Measurements from ENCODE around the gene RBM15B.
"Not testable (repeated sequence)": the region's sequence is repeated elsewhere in the genome, so short reads cannot be mapped to it uniquely, and the experiment has no call there.

The RBM15B gene

GRCh38 chr3:51358981-51359380 is 32.1 kb upstream of the RBM15B start:
- H3K27me3 ChIP-seq (ENCODE audit: control insufficient read depth in 1 of 2, insufficient read depth in 2 of 2, low read length in 2 of 2), result no peaks in the 10 kb centered on the region
- no peaks in the 10 kb centered on the region for H3K9me3 ChIP-seq (ENCODE audit: control insufficient read depth in 1 of 2, low read length in 2 of 2)
- no peaks in the 10 kb centered on the region for H3K36me3 ChIP-seq (ENCODE audit: control insufficient read depth in 1 of 2, insufficient read depth in 2 of 2, low read length in 2 of 2)
- no peaks in the 10 kb centered on the region for H3K4me1 ChIP-seq (ENCODE audit: control insufficient read depth in 1 of 2, insufficient read depth in 2 of 2, low read length in 2 of 2)
- no peak overlapping the region for H3K27ac ChIP-seq (ENCODE audit: low read depth, low read length)
- H3K4me3 ChIP-seq (ENCODE audit: low read depth in 1 of 2, low read length in 2 of 2), result no peak overlapping the region
- no peak overlapping the region for H3K9ac ChIP-seq (ENCODE audit: low read depth in 1 of 2, low read length in 2 of 2)

GRCh38 chr3:51360806-51361205 is 30.3 kb upstream of the RBM15B start:
- Histone ChIP-seq H3K27ac (ENCODE audit: low read depth, low read length) (no peak overlapping the region), H3K36me3 (ENCODE audit: control insufficient read depth in 1 of 2, insufficient read depth in 2 of 2, low read length in 2 of 2) (no peaks in the 10 kb centered on the region), H3K9ac (ENCODE audit: low read depth in 1 of 2, low read length in 2 of 2) (no peak overlapping the region), H3K4me3 (ENCODE audit: low read depth in 1 of 2, low read length in 2 of 2) (no peak overlapping the region), H3K4me1 (ENCODE audit: control insufficient read depth in 1 of 2, insufficient read depth in 2 of 2, low read length in 2 of 2) (no peaks in the 10 kb centered on the region), H3K27me3 (ENCODE audit: control insufficient read depth in 1 of 2, insufficient read depth in 2 of 2, low read length in 2 of 2) (no peaks in the 10 kb centered on the region), H3K9me3 (ENCODE audit: control insufficient read depth in 1 of 2, low read length in 2 of 2) (no peaks in the 10 kb centered on the region)

GRCh38 chr3:51361746-51362145 is 29.3 kb upstream of the RBM15B start:
- Histone ChIP-seq H3K4me1 (ENCODE audit: control insufficient read depth in 1 of 2, insufficient read depth in 2 of 2, low read length in 2 of 2) (no peaks in the 10 kb centered on the region), H3K27ac (ENCODE audit: low read depth, low read length) (no peak overlapping the region), H3K4me3 (ENCODE audit: low read depth in 1 of 2, low read length in 2 of 2) (no peak overlapping the region), H3K36me3 (ENCODE audit: control insufficient read depth in 1 of 2, insufficient read depth in 2 of 2, low read length in 2 of 2) (no peaks in the 10 kb centered on the region), H3K9ac (ENCODE audit: low read depth in 1 of 2, low read length in 2 of 2) (no peak overlapping the region), H3K27me3 (ENCODE audit: control insufficient read depth in 1 of 2, insufficient read depth in 2 of 2, low read length in 2 of 2) (no peaks in the 10 kb centered on the region), H3K9me3 (ENCODE audit: control insufficient read depth in 1 of 2, low read length in 2 of 2) (no peaks in the 10 kb centered on the region)

GRCh38 chr3:51362476-51362875 is 28.6 kb upstream of the RBM15B start:
- Histone ChIP-seq H3K4me3 (ENCODE audit: low read depth in 1 of 2, low read length in 2 of 2) (no peak overlapping the region), H3K9me3 (ENCODE audit: control insufficient read depth in 1 of 2, low read length in 2 of 2) (no peaks in the 10 kb centered on the region), H3K9ac (ENCODE audit: low read depth in 1 of 2, low read length in 2 of 2) (no peak overlapping the region), H3K36me3 (ENCODE audit: control insufficient read depth in 1 of 2, insufficient read depth in 2 of 2, low read length in 2 of 2) (no peaks in the 10 kb centered on the region), H3K4me1 (ENCODE audit: control insufficient read depth in 1 of 2, insufficient read depth in 2 of 2, low read length in 2 of 2) (no peaks in the 10 kb centered on the region), H3K27ac (ENCODE audit: low read depth, low read length) (no peak overlapping the region), H3K27me3 (ENCODE audit: control insufficient read depth in 1 of 2, insufficient read depth in 2 of 2, low read length in 2 of 2) (no peaks in the 10 kb centered on the region)

- H3K9me3 ChIP-seq (ENCODE audit: control insufficient read depth in 1 of 2, low read length in 2 of 2); H3K27me3 ChIP-seq (ENCODE audit: control insufficient read depth in 1 of 2, insufficient read depth in 2 of 2, low read length in 2 of 2); H3K27ac ChIP-seq (ENCODE audit: low read depth, low read length): not testable (repeated sequence)
Measured at GRCh38 chr3:51368276-51368675, 22.8 kb upstream of the RBM15B start.

GRCh38 chr3:51371943-51372557 is 19.0 kb upstream of the RBM15B start:
- Histone ChIP-seq H3K9me3 (ENCODE audit: control insufficient read depth in 1 of 2, low read length in 2 of 2) (no peaks in the 10 kb centered on the region), H3K9ac (ENCODE audit: low read depth in 1 of 2, low read length in 2 of 2) (no peak overlapping the region), H3K36me3 (ENCODE audit: control insufficient read depth in 1 of 2, insufficient read depth in 2 of 2, low read length in 2 of 2) (no peaks in the 10 kb centered on the region), H3K4me3 (ENCODE audit: low read depth in 1 of 2, low read length in 2 of 2) (no peak overlapping the region), H3K4me1 (ENCODE audit: control insufficient read depth in 1 of 2, insufficient read depth in 2 of 2, low read length in 2 of 2) (no peaks in the 10 kb centered on the region), H3K27me3 (ENCODE audit: control insufficient read depth in 1 of 2, insufficient read depth in 2 of 2, low read length in 2 of 2) (peaks cover 0 to 17% of the 10 kb centered on the region in 2 donors), H3K27ac (ENCODE audit: low read depth, low read length) (no peak overlapping the region)

More at GRCh38 chr3:51368276-51368675, 22.8 kb upstream of the RBM15B start:
- not testable (repeated sequence) for H3K36me3 ChIP-seq (ENCODE audit: control insufficient read depth in 1 of 2, insufficient read depth in 2 of 2, low read length in 2 of 2); H3K9ac ChIP-seq (ENCODE audit: low read depth in 1 of 2, low read length in 2 of 2); H3K4me3 ChIP-seq (ENCODE audit: low read depth in 1 of 2, low read length in 2 of 2); H3K4me1 ChIP-seq (ENCODE audit: control insufficient read depth in 1 of 2, insufficient read depth in 2 of 2, low read length in 2 of 2)

- H3K27ac ChIP-seq (ENCODE audit: low read depth, low read length), result no peak overlapping the region
Measured at GRCh38 chr3:51373658-51374421, 17.2 kb upstream of the RBM15B start.

GRCh38 chr3:51374456-51374855 is 16.6 kb upstream of the RBM15B start:
- Histone ChIP-seq H3K4me1 (ENCODE audit: control insufficient read depth in 1 of 2, insufficient read depth in 2 of 2, low read length in 2 of 2) (no peaks in the 10 kb centered on the region), H3K9ac (ENCODE audit: low read depth in 1 of 2, low read length in 2 of 2) (no peak overlapping the region), H3K9me3 (ENCODE audit: control insufficient read depth in 1 of 2, low read length in 2 of 2) (no peaks in the 10 kb centered on the region), H3K4me3 (ENCODE audit: low read depth in 1 of 2, low read length in 2 of 2) (no peak overlapping the region), H3K36me3 (ENCODE audit: control insufficient read depth in 1 of 2, insufficient read depth in 2 of 2, low read length in 2 of 2) (no peaks in the 10 kb centered on the region), H3K27ac (ENCODE audit: low read depth, low read length) (no peak overlapping the region), H3K27me3 (ENCODE audit: control insufficient read depth in 1 of 2, insufficient read depth in 2 of 2, low read length in 2 of 2) (peaks cover 0 to 15% of the 10 kb centered on the region in 2 donors)

More at GRCh38 chr3:51373658-51374421, 17.2 kb upstream of the RBM15B start:
- H3K4me3 ChIP-seq (ENCODE audit: low read depth in 1 of 2, low read length in 2 of 2), result no peak overlapping the region
- H3K4me1 ChIP-seq (ENCODE audit: control insufficient read depth in 1 of 2, insufficient read depth in 2 of 2, low read length in 2 of 2), result no peaks in the 10 kb centered on the region
- H3K27me3 ChIP-seq (ENCODE audit: control insufficient read depth in 1 of 2, insufficient read depth in 2 of 2, low read length in 2 of 2), result peaks cover 0 to 15% of the 10 kb centered on the region in 2 donors
- no peaks in the 10 kb centered on the region for H3K9me3 ChIP-seq (ENCODE audit: control insufficient read depth in 1 of 2, low read length in 2 of 2)
- no peaks in the 10 kb centered on the region for H3K36me3 ChIP-seq (ENCODE audit: control insufficient read depth in 1 of 2, insufficient read depth in 2 of 2, low read length in 2 of 2)
- no peak overlapping the region for H3K9ac ChIP-seq (ENCODE audit: low read depth in 1 of 2, low read length in 2 of 2)

GRCh38 chr3:51375136-51375535 is 15.9 kb upstream of the RBM15B start:
- H3K27me3 ChIP-seq (ENCODE audit: control insufficient read depth in 1 of 2, insufficient read depth in 2 of 2, low read length in 2 of 2), result peaks cover 0 to 15% of the 10 kb centered on the region in 2 donors
- H3K27ac ChIP-seq (ENCODE audit: low read depth, low read length), result no peak overlapping the region
- no peaks in the 10 kb centered on the region for H3K4me1 ChIP-seq (ENCODE audit: control insufficient read depth in 1 of 2, insufficient read depth in 2 of 2, low read length in 2 of 2)
- no peak overlapping the region for H3K9ac ChIP-seq (ENCODE audit: low read depth in 1 of 2, low read length in 2 of 2)
- no peaks in the 10 kb centered on the region for H3K9me3 ChIP-seq (ENCODE audit: control insufficient read depth in 1 of 2, low read length in 2 of 2)
- H3K4me3 ChIP-seq (ENCODE audit: low read depth in 1 of 2, low read length in 2 of 2), result no peak overlapping the region
- H3K36me3 ChIP-seq (ENCODE audit: control insufficient read depth in 1 of 2, insufficient read depth in 2 of 2, low read length in 2 of 2), result no peaks in the 10 kb centered on the region

GRCh38 chr3:51375571-51375970 is 15.5 kb upstream of the RBM15B start:
- no peak overlapping the region for H3K4me3 ChIP-seq (ENCODE audit: low read depth in 1 of 2, low read length in 2 of 2)
- H3K27me3 ChIP-seq (ENCODE audit: control insufficient read depth in 1 of 2, insufficient read depth in 2 of 2, low read length in 2 of 2), result peaks cover 0 to 15% of the 10 kb centered on the region in 2 donors
- no peaks in the 10 kb centered on the region for H3K36me3 ChIP-seq (ENCODE audit: control insufficient read depth in 1 of 2, insufficient read depth in 2 of 2, low read length in 2 of 2)
- no peaks in the 10 kb centered on the region for H3K4me1 ChIP-seq (ENCODE audit: control insufficient read depth in 1 of 2, insufficient read depth in 2 of 2, low read length in 2 of 2)
- H3K9me3 ChIP-seq (ENCODE audit: control insufficient read depth in 1 of 2, low read length in 2 of 2), result no peaks in the 10 kb centered on the region
- H3K27ac ChIP-seq (ENCODE audit: low read depth, low read length), result no peak overlapping the region
- H3K9ac ChIP-seq (ENCODE audit: low read depth in 1 of 2, low read length in 2 of 2), result no peak overlapping the region

Data from duodenal mucosa (tissue), 2 donors.